Measurements from ENCODE around the gene KIF5C. TPM values are rescaled to one million over a fixed set of nuclear protein-coding genes. Genes with fewer than 3 reads are reported as not detected.

Gene KIF5C
- total and polyA plus RNA-seq, 4 experiments from 2014 or later, result 3.0 to 21.3 (median 13.2) TPM

GRCh38 chr2:148907085-148907785, 32.2 kb downstream of the KIF5C start:
- no peak overlapping the region for H3K27ac Mint-ChIP-seq
- CTCF ChIA-PET (ENCODE audit: partially characterized antibody), result interaction anchor here (1.0 kb wide), 1 partner anchor 20 kb away, joined by 4 read pairs; no protein-coding TSS in a partner anchor
- H3K27me3 Mint-ChIP-seq, result no peaks in the 10 kb centered on the region
- H3K36me3 Mint-ChIP-seq, result peaks cover 10 to 26% of the 10 kb centered on the region in 2 donors
- Histone ChIP-seq H3K36me3 (ENCODE audit: insufficient read depth, low read length) (no peaks in the 10 kb centered on the region), H3K4me1 (ENCODE audit: insufficient read depth, low read length) (no peaks in the 10 kb centered on the region), H3K4me3 (ENCODE audit: low read length in 2 of 2) (no peak overlapping the region), H3K27ac (ENCODE audit: low read depth, low read length) (no peak overlapping the region), H3K27me3 (ENCODE audit: insufficient read depth, low read length) (no peaks in the 10 kb centered on the region), H3K9me3 (ENCODE audit: control insufficient read depth in 1 of 2, low read length in 2 of 2) (no peaks in the 10 kb centered on the region)
- no peak for DNase-seq
- H3K4me3 Mint-ChIP-seq, result no peak overlapping the region
- POLR2A ChIA-PET (ENCODE audit: partially characterized antibody), result no interaction called here
- H3K9me3 Mint-ChIP-seq, result peaks cover 0 to 3% (median 0%) of the 10 kb centered on the region in 8 donors
- intact Hi-C loops (cut with micrococcal nuclease), result no loop called here
- H3K4me1 Mint-ChIP-seq, result peaks cover 0 to 14% (median 11%) of the 10 kb centered on the region in 4 donors

- CTCF ChIA-PET (ENCODE audit: partially characterized antibody), result interaction anchor here (1.5 kb wide), 1 partner anchor 18 kb away, joined by 5 read pairs; no protein-coding TSS in a partner anchor
- Mint-ChIP-seq H3K27me3 (no peaks in the 10 kb centered on the region), H3K27ac (peak overlapping the region in 1 of 7 donors; percentile 34), H3K9me3 (peaks cover 0 to 3% (median 0%) of the 10 kb centered on the region in 8 donors), H3K4me3 (no peak overlapping the region), H3K4me1 (peaks cover 0 to 12% (median 10%) of the 10 kb centered on the region in 4 donors), H3K36me3 (peaks cover 8 to 30% of the 10 kb centered on the region in 2 donors)
- no peaks in the 10 kb centered on the region for H3K36me3 ChIP-seq (ENCODE audit: insufficient read depth, low read length)
- intact Hi-C loops (cut with micrococcal nuclease), result no loop called here
- no peaks in the 10 kb centered on the region for H3K9me3 ChIP-seq (ENCODE audit: control insufficient read depth in 1 of 2, low read length in 2 of 2)
- H3K4me1 ChIP-seq (ENCODE audit: insufficient read depth, low read length), result no peaks in the 10 kb centered on the region
- DNase-seq, result no peak
- no peak overlapping the region for H3K27ac ChIP-seq (ENCODE audit: low read depth, low read length)
- H3K4me3 ChIP-seq (ENCODE audit: low read length in 2 of 2), result no peak overlapping the region
- H3K27me3 ChIP-seq (ENCODE audit: insufficient read depth, low read length), result no peaks in the 10 kb centered on the region
- POLR2A ChIA-PET (ENCODE audit: partially characterized antibody), result interaction anchor here (0.7 kb wide), 1 partner anchor 996 kb away, joined by 3 read pairs; no protein-coding TSS in a partner anchor
These were observed 34.1 kb downstream of the KIF5C start for GRCh38 chr2:148909114-148909513.

- H3K27ac ChIP-seq (ENCODE audit: low read depth, low read length), result no peak overlapping the region
- Mint-ChIP-seq H3K36me3 (peaks cover 7 to 25% of the 10 kb centered on the region in 2 donors), H3K4me3 (no peak overlapping the region), H3K4me1 (peaks cover 4 to 10% (median 10%) of the 10 kb centered on the region in 4 donors), H3K9me3 (peaks cover 0 to 7% (median under 1%) of the 10 kb centered on the region in 8 donors), H3K27me3 (no peaks in the 10 kb centered on the region), H3K27ac (no peak overlapping the region)
- no peaks in the 10 kb centered on the region for H3K27me3 ChIP-seq (ENCODE audit: insufficient read depth, low read length)
- intact Hi-C loops (cut with micrococcal nuclease), result no loop called here
- DNase-seq, result no peak
- no peaks in the 10 kb centered on the region for H3K4me1 ChIP-seq (ENCODE audit: insufficient read depth, low read length)
- no peaks in the 10 kb centered on the region for H3K9me3 ChIP-seq (ENCODE audit: control insufficient read depth in 1 of 2, low read length in 2 of 2)
- ChIA-PET CTCF (ENCODE audit: partially characterized antibody) (no interaction called here), POLR2A (ENCODE audit: partially characterized antibody) (no interaction called here)
- H3K36me3 ChIP-seq (ENCODE audit: insufficient read depth, low read length), result no peaks in the 10 kb centered on the region
- no peak overlapping the region for H3K4me3 ChIP-seq (ENCODE audit: low read length in 2 of 2)
These were observed 38.0 kb downstream of the KIF5C start for GRCh38 chr2:148913061-148913460.

- Mint-ChIP-seq H3K4me1 (peaks cover 4 to 10% (median 10%) of the 10 kb centered on the region in 4 donors), H3K4me3 (no peak overlapping the region), H3K27ac (no peak overlapping the region), H3K27me3 (no peaks in the 10 kb centered on the region), H3K9me3 (peaks cover 0 to 11% (median 4%) of the 10 kb centered on the region in 8 donors), H3K36me3 (peaks cover 7 to 29% of the 10 kb centered on the region in 2 donors)
- H3K36me3 ChIP-seq (ENCODE audit: insufficient read depth, low read length), result no peaks in the 10 kb centered on the region
- POLR2A ChIA-PET (ENCODE audit: partially characterized antibody), result no interaction called here
- intact Hi-C loops (cut with micrococcal nuclease), result no loop called here
- no peak overlapping the region for H3K27ac ChIP-seq (ENCODE audit: low read depth, low read length)
- no peak for DNase-seq
- H3K9me3 ChIP-seq (ENCODE audit: control insufficient read depth in 1 of 2, low read length in 2 of 2), result no peaks in the 10 kb centered on the region
- H3K4me1 ChIP-seq (ENCODE audit: insufficient read depth, low read length), result no peaks in the 10 kb centered on the region
- no peak overlapping the region for H3K4me3 ChIP-seq (ENCODE audit: low read length in 2 of 2)
- H3K27me3 ChIP-seq (ENCODE audit: insufficient read depth, low read length), result no peaks in the 10 kb centered on the region
- CTCF ChIA-PET (ENCODE audit: partially characterized antibody), result no interaction called here
These were observed 38.5 kb downstream of the KIF5C start for GRCh38 chr2:148913492-148913891.

DNA sequence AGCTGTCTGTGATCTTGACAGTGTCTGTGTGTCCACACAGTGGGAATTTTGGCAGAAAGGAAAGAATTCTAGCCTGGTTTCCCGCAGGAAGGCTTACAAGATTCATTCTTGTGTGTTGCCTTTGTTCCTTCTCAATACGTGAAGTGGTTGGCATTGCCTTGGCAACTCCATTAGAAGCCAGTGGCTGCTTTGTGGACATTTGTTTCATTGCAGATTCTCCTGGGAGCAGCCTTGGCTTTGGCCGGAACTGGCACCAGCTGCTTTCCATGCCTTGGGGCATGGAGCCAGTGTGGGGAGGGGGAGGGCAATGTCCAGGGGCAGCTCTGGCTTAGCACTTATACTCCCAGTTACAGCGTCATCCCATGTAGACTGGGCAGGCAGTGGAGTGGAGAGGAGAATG, 39.4 kb downstream of the KIF5C start:
- no peaks in the 10 kb centered on the region for H3K27me3 Mint-ChIP-seq
- ChIA-PET CTCF (ENCODE audit: partially characterized antibody) (no interaction called here), POLR2A (ENCODE audit: partially characterized antibody) (no interaction called here)
- Histone ChIP-seq H3K36me3 (ENCODE audit: insufficient read depth, low read length) (no peaks in the 10 kb centered on the region), H3K27ac (ENCODE audit: low read depth, low read length) (no peak overlapping the region), H3K9me3 (ENCODE audit: control insufficient read depth in 1 of 2, low read length in 2 of 2) (no peaks in the 10 kb centered on the region), H3K4me1 (ENCODE audit: insufficient read depth, low read length) (no peaks in the 10 kb centered on the region), H3K4me3 (ENCODE audit: low read length in 2 of 2) (no peak overlapping the region), H3K27me3 (ENCODE audit: insufficient read depth, low read length) (no peaks in the 10 kb centered on the region)
- no peak overlapping the region for H3K4me3 Mint-ChIP-seq
- intact Hi-C loops (cut with micrococcal nuclease), result no loop called here
- peaks cover 0 to 18% (median 7%) of the 10 kb centered on the region in 8 donors for H3K9me3 Mint-ChIP-seq
- H3K27ac Mint-ChIP-seq, result peak overlapping the region in 1 of 7 donors; percentile 22
- DNase-seq, result no peak
- peaks cover 4 to 31% of the 10 kb centered on the region in 2 donors for H3K36me3 Mint-ChIP-seq
- H3K4me1 Mint-ChIP-seq, result peaks cover 4 to 14% (median 12%) of the 10 kb centered on the region in 4 donors

DNA sequence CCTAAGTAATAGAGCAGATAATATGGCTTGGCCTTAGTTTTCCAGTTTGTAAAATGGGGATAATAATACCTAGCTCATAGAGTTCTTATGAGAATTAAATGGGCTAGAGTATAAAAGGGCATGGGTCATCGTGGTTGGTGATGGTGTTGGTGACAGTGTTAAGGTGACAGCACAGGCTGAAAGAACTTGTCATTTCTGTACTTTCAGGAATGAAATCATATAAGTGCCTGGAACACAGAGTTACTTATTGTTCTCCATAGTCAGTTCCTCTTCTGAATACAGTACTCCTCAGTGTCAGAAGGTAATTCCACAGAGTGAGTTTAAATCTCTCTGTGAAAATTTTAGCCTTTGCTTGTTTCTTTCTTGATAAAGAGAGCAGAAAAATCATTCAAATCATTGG, 42.4 kb downstream of the KIF5C start:
- no peak overlapping the region for H3K4me3 Mint-ChIP-seq
- Histone ChIP-seq H3K9me3 (ENCODE audit: control insufficient read depth in 1 of 2, low read length in 2 of 2) (no peaks in the 10 kb centered on the region), H3K27me3 (ENCODE audit: insufficient read depth, low read length) (no peaks in the 10 kb centered on the region), H3K27ac (ENCODE audit: low read depth, low read length) (no peak overlapping the region), H3K4me3 (ENCODE audit: low read length in 2 of 2) (no peak overlapping the region), H3K36me3 (ENCODE audit: insufficient read depth, low read length) (no peaks in the 10 kb centered on the region), H3K4me1 (ENCODE audit: insufficient read depth, low read length) (no peaks in the 10 kb centered on the region)
- DNase-seq, result no peak
- H3K27ac Mint-ChIP-seq, result no peak overlapping the region
- H3K27me3 Mint-ChIP-seq, result no peaks in the 10 kb centered on the region
- ChIA-PET POLR2A (ENCODE audit: partially characterized antibody) (no interaction called here), CTCF (ENCODE audit: partially characterized antibody) (no interaction called here)
- intact Hi-C loops (cut with micrococcal nuclease), result no loop called here
- peaks cover 6 to 31% of the 10 kb centered on the region in 2 donors for H3K36me3 Mint-ChIP-seq
- H3K9me3 Mint-ChIP-seq, result peaks cover 0 to 18% (median 7%) of the 10 kb centered on the region in 8 donors
- H3K4me1 Mint-ChIP-seq, result peaks cover 0 to 4% (median 3%) of the 10 kb centered on the region in 4 donors

- DNase-seq, result no peak
- Mint-ChIP-seq H3K4me1 (peaks cover 0 to 4% (median 4%) of the 10 kb centered on the region in 4 donors), H3K36me3 (peaks cover 3 to 25% of the 10 kb centered on the region in 2 donors), H3K4me3 (no peak overlapping the region), H3K27ac (no peak overlapping the region), H3K9me3 (peaks cover 0 to 18% (median 7%) of the 10 kb centered on the region in 8 donors), H3K27me3 (no peaks in the 10 kb centered on the region)
- H3K4me1 ChIP-seq (ENCODE audit: insufficient read depth, low read length), result no peaks in the 10 kb centered on the region
- no peaks in the 10 kb centered on the region for H3K27me3 ChIP-seq (ENCODE audit: insufficient read depth, low read length)
- POLR2A ChIA-PET (ENCODE audit: partially characterized antibody), result no interaction called here
- no peak overlapping the region for H3K4me3 ChIP-seq (ENCODE audit: low read length in 2 of 2)
- no peak overlapping the region for H3K27ac ChIP-seq (ENCODE audit: low read depth, low read length)
- H3K36me3 ChIP-seq (ENCODE audit: insufficient read depth, low read length), result no peaks in the 10 kb centered on the region
- no peaks in the 10 kb centered on the region for H3K9me3 ChIP-seq (ENCODE audit: control insufficient read depth in 1 of 2, low read length in 2 of 2)
- intact Hi-C loops (cut with micrococcal nuclease), result no loop called here
- CTCF ChIA-PET (ENCODE audit: partially characterized antibody), result interaction anchor here (0.7 kb wide), 1 partner anchor 9 kb away, joined by 3 read pairs; no protein-coding TSS in a partner anchor
These were observed 43.5 kb downstream of the KIF5C start for GRCh38 chr2:148918554-148918953.
